Neuron (in vitro differentiated cells): ENCODE results near the gene IL21R.
"Not testable (repeated sequence)": the region's sequence is repeated elsewhere in the genome, so short reads cannot be mapped to it uniquely, and the experiment has no call there.

Source experiments
- H2AFZ ChIP-seq: one replicate; pipeline ENCODE4 v1.6.1; 2013; ENCODE audit warnings: low read depth, mild to moderate bottlenecking, inconsistent platforms, low read length, moderate library complexity
- H3K27me3 ChIP-seq: one replicate; pipeline ENCODE4 v1.6.1; 2013; ENCODE audit warnings: low read length; ENCODE audit not compliant: insufficient read depth
- H3K36me3 ChIP-seq: one replicate; pipeline ENCODE4 v1.6.1; 2013; ENCODE audit warnings: low read length; ENCODE audit not compliant: insufficient read depth
- H3K4me1 ChIP-seq: one replicate; pipeline ENCODE4 v1.6.1; 2013; ENCODE audit warnings: low read length; ENCODE audit not compliant: insufficient read depth
- H3K4me3 ChIP-seq: 2 replicates; pipeline ENCODE4 v1.5.1; 2013; ENCODE audit warnings: mild to moderate bottlenecking, low read length, moderate library complexity
- H3K9me3 ChIP-seq: one replicate; pipeline ENCODE4 v1.6.1; 2013; ENCODE audit warnings: low read length

Gene IL21R

DNA sequence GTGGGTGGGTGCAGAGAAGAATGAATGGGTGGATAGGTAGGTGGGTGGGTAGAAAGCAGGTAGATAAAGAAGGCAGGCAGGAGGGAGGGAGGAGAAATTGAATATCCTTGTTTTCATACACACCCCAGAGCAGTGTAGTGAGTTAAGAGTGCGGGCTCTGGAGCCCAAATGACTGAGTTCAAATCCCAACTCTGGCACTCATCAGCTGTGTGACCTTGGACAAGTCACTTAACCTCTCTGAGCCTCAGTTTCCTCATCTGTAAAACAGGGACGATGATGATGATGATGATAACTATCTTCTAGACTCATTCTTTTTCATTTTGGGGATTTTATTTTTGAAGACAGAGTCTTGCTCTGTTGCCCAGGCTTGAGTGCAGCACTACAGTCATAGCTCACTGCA, 2.0 kb upstream of the IL21R start:
- H3K36me3 ChIP-seq: no peaks in the 10 kb centered on the region
- H3K27me3 ChIP-seq: no peaks in the 10 kb centered on the region
- no peaks in the 10 kb centered on the region for H3K9me3 ChIP-seq
- no peak overlapping the region for H3K4me3 ChIP-seq
- H3K4me1 ChIP-seq: no peaks in the 10 kb centered on the region
- no peak overlapping the region for H2AFZ ChIP-seq

DNA sequence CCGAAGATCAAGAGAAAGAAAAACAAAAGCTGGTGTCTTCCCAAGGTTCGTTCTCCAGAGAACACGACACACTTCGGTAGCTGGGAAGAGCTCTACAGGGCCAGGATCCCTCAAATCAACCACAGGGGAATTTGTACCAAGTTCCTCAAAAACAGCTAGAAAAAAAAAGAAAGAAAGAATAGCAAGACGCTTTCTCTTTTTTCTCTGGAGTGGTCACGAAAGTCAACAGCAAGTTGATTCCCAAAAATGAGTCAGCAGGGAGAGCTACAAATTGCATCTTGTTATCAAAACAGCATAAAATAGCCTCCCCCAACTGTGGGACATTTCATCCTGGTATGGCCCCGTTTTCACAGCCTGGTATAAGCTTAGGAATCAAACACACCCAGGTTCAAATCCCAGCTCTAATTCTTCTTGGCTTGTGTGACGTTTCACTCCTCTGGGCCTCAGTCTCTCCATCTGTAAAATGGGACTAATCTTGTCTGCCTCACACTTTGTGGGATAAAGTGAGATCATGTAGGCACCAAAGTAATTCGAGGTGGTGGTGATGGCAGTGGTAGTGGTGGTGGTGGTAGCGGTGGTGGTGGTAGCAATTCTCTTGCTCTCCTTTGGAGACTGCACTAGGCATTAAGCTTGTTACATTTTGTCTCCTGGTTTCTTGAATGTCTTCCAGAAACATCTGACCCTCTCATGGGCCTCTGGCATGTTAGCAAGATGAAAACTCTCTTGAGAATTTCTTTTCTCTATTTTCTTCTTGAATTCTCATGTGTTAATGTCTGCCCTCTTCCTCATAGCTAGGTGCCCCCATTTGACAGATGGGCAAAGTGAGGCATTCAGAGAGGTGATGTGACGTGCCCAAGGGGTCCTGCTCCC, 988 bp upstream of the IL21R start:
- Histone ChIP-seq H3K36me3 (no peaks in the 10 kb centered on the region), H2AFZ (no peak overlapping the region), H3K9me3 (no peaks in the 10 kb centered on the region), H3K27me3 (no peaks in the 10 kb centered on the region), H3K4me3 (no peak overlapping the region), H3K4me1 (peaks cover under 1% of the 10 kb centered on the region)

DNA sequence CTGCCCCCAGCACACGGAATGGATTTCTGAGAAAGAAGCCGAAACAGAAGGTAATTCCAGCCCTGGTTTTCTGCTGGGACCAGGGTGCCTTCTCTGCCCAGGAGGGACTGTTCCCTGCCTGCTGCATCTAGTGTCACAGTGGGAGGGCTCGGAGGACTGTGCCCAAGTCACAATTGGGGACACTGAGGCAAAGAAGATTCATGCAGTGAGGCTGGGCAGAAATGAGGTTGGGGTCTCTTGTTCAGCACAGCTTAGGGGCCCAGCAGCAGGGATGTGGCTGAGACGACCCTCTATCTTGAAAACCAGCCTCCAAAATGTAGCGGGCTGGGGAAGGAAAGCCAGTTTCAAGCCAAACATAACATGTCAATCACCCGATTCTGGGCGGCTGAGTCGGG, 592 bp downstream of the IL21R start:
- Histone ChIP-seq H3K36me3 (no peaks in the 10 kb centered on the region), H3K4me3 (no peak overlapping the region), H3K9me3 (no peaks in the 10 kb centered on the region), H2AFZ (no peak overlapping the region), H3K27me3 (no peaks in the 10 kb centered on the region), H3K4me1 (peaks cover 4% of the 10 kb centered on the region)

DNA sequence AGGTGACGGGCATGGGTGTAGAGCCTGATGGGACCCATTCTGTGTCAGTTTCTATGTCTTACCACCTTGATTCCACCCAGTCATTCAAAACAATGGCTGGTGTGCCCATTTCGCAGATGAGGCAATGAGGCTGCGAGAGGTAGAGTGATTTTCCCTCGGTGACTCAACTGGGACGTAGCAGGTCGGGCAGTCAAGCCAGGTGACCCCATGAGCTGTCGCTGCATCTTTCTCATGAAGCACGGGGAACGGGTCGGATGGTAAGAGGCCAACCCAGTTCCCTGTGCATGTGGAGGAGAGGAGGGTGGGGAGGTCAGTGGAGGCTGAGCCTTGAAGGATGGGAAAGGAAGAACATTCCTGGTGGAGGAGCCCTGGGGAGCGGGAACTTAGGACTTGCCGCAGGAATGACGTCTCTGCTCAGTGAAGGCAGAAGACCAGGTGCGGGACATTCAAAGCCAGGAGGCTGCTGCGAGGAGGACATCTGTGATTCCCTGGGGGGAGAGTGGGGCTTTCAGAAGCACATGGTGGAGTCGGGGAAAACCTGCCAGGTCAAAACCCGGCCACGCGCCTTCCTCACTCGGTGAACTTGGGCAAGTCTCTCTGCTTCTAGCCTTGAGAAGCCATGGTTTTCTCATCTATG, 1.1 kb downstream of the IL21R start:
- peaks cover under 1% of the 10 kb centered on the region for H3K27me3 ChIP-seq
- H3K36me3 ChIP-seq: no peaks in the 10 kb centered on the region
- no peaks in the 10 kb centered on the region for H3K9me3 ChIP-seq
- no peak overlapping the region for H2AFZ ChIP-seq
- peaks cover 7% of the 10 kb centered on the region for H3K4me1 ChIP-seq
- no peak overlapping the region for H3K4me3 ChIP-seq

DNA sequence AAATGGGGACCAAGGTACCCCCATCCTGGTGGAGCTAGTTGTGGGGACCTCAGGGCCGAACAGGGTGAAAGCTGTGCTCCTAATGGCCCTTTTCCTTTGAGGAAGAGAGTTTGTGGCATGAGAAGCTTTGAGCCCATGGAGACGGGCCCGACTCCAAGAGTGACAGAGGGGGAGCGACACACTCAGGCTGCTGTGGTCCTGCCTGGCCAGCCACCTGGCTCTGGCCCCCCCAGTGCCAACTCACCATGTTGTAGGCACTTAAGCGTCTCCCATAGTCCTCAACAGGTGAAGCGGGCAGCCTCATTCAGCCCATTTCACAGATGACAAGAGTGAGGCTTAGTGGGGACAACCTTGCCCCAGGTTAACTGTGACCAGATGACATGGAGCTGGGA, 1.6 kb downstream of the IL21R start:
- Histone ChIP-seq H3K9me3 (no peaks in the 10 kb centered on the region), H3K27me3 (peaks cover 2% of the 10 kb centered on the region), H3K4me1 (peaks cover 11% of the 10 kb centered on the region), H2AFZ (no peak overlapping the region), H3K36me3 (no peaks in the 10 kb centered on the region), H3K4me3 (no peak overlapping the region)

DNA sequence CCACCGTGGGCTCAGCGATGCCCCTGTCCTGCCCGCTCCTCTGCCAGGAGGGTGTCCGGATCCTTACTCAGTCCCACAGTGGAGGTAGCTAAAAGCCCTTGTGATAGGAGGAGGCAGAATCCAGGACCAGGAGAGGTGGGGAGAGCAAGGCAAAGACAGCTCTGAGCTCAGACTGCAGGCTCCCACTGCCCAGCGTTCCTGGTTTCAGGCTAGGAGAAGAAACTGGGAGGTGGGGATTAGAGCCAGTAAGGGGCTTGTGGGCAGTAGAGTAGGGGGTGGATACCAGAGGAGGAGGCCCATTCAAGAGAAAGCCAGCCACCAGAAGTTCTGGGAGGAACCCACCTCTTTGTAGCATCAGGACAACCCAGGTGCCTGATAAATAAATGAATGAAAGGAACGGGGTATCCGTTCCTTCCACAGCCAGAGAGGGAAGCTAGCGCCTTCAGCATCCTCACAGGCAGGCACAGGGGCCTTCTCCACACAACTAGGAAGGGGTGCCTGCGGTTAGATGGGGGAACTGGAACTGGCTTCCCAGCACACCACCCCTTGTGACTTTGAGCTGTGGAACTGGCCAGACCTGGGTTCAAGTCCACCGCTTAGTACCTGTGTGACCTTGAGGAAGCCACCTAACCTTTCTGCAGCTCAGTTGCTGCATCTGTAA, 2.3 kb downstream of the IL21R start:
- Histone ChIP-seq H3K4me3 (no peak overlapping the region), H3K4me1 (peaks cover 13% of the 10 kb centered on the region), H3K27me3 (peaks cover 2% of the 10 kb centered on the region), H2AFZ (no peak overlapping the region), H3K36me3 (no peaks in the 10 kb centered on the region), H3K9me3 (no peaks in the 10 kb centered on the region)

DNA sequence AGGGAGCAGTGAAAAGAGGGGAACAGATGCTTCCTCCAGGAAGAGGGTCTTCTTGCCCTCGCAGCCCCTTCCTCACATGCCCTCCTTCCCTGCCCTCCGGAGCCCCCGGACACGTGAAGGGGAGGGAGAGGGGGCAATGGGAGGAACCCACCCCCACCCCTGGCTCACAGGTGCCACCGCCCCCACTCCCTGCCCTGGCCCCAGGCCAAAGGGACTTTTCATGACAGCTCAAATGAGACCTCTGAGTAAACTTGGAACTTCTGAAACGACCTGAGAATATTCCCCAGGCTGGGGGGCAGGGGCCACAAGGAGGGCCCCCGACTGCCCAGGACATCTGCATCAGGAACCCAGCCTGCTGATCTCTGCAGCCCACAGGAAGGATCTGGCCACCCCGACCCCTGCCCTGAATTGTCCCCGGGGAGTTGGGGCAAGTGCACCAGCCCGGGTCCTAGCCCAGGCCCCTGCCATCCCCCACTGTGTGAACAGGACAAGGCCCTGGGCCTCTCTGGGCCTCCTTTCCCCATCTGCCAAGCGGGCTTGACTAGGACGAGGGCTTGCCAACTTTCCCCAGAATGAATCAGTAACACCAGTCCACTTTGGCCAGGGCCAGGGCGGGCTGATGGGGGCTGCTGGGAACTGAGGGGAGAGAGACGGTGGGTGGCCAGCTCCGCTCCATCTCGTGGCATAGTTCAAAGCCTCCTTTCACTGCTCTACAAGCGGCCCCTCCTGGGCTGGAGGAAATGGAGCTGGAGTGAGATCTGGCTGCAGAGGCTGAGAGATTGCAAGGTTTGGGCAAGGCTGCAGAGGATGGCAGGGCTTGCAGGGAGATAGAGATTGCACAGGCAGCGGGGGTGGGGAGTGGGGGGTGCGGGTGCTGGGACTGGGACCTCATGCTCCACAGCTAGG, 3.8 kb downstream of the IL21R start:
- Histone ChIP-seq H3K27me3 (peaks cover 2% of the 10 kb centered on the region), H3K4me1 (peaks cover 13% of the 10 kb centered on the region), H2AFZ (no peak overlapping the region), H3K4me3 (no peak overlapping the region), H3K36me3 (no peaks in the 10 kb centered on the region), H3K9me3 (no peaks in the 10 kb centered on the region)

DNA sequence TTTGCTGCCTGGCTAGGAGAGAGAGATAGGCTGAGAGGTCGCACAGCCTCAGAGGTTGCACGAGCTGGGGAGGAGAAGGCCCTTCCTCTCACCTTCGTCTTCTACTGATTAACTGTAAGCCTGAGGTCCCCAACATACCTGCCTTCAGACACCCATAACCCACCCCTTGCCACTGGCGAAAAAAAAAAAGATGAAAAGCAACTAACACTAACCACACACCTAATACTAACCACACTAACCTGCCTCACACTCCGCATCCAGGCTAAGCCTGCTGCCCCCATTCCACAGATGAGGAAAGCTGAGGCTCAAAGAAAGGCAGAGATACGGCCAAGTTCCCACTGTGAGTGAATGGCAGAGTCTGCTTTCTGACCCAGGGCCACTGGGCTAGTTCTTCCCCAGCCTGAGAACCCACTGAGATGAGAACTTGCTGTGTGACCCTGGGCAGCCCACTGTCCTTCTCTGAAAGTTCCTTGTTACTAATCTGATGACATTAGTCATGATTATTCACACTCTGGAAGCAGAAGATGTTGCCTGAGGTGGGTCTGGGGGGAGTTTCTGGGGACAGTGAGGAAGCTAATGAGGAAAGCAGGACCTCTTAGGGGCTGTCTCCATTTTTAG, 4.6 kb downstream of the IL21R start:
- no peak overlapping the region for H3K4me3 ChIP-seq
- H3K4me1 ChIP-seq: peaks cover 13% of the 10 kb centered on the region
- no peaks in the 10 kb centered on the region for H3K36me3 ChIP-seq
- no peak overlapping the region for H2AFZ ChIP-seq
- peaks cover 2% of the 10 kb centered on the region for H3K27me3 ChIP-seq
- no peaks in the 10 kb centered on the region for H3K9me3 ChIP-seq

DNA sequence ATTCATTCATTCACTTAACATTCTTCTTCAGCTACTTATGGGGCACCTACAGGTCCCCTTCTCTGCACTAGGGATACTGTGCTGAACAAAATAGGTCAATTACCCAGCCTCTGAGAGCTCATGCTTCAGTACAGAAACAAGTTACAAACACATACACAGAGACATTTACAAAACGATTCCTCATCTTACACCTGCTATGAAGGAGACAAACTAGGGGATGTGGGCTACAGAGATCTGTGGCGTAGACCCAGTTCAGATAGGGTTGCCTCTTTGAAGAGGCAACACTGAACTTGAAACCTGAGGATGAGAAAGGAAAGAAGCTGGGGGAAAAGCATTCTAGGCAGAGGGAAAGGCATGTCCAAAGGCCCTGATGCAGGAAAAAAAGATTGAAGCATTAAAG, 5.2 kb downstream of the IL21R start:
- Histone ChIP-seq H2AFZ (no peak overlapping the region), H3K36me3 (no peaks in the 10 kb centered on the region), H3K4me3 (no peak overlapping the region), H3K4me1 (peaks cover 13% of the 10 kb centered on the region), H3K27me3 (peaks cover 2% of the 10 kb centered on the region), H3K9me3 (no peaks in the 10 kb centered on the region)

DNA sequence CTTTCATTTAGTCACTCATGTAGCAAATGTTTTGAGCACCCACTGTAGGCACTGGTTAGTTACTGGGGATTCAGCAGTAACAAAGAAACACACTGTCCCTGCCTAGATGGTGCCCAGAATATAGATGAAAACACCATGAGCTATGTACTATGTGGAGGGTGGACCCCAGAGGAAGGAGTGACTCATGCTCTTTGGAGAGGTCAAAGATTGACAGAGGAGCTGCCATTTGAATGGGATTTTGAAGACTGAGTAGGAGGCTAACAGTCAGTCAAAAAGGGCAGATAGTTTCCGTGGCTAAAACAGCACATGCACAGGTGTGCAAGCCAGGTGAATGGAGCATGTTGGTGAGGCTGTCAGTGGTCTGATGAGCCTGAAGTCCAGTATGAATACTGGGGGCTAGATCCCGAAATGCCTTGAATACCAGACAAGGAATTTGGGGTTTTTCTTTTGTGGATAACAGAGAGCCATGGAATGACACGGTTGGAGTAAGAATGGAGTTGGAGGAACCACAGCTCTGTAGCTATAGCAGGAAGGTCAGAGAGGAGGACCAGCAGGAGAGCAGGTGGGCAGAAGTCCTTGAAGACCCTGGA, 6.1 kb downstream of the IL21R start:
- H3K4me1 ChIP-seq: peaks cover 13% of the 10 kb centered on the region
- no peaks in the 10 kb centered on the region for H3K9me3 ChIP-seq
- no peak overlapping the region for H2AFZ ChIP-seq
- no peak overlapping the region for H3K4me3 ChIP-seq
- no peaks in the 10 kb centered on the region for H3K36me3 ChIP-seq
- peaks cover 2% of the 10 kb centered on the region for H3K27me3 ChIP-seq

DNA sequence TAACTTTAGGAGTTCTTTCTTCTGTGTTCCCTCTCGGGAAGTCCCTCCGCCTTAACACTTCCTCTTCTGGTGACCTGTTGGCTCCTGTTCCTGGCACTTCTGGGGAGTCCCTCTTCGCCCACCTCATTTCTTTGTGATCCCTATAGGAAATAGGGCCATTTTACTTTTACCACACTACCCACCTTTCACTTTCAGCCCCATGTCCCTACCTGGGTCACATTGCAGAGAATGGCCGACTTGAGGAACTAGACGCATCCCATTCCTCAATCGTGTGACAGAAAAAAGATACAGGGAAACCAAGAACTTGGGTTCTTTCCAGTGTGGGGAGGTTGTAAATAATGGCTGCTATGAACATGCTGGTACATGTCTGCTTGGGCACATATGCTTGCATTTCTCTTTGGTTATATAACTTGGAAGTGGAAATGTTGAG, 6.6 kb downstream of the IL21R start:
- no peak overlapping the region for H3K4me3 ChIP-seq

DNA sequence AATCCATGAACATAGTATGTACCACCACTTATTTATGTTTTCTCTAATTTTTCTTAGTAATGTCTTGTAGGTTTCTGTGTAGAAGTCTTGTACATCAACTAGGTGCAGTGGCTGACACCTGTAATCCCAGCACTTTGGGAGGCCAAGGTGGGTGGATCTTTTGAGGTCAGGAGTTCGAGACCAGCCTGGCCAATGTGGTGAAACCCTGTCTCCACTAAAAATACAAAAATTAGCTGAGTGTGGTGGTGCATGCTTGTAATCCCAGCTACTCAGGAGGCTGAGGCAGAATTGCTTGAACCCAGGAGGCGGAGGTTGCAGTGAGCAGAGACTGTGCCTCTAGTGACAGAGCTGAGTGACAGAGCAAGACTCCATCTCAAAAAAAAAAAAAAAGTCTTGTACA, 8.0 kb downstream of the IL21R start:
- not testable (repeated sequence) for H3K4me3 ChIP-seq

More for the DNA sequence above, 6.6 kb downstream of the IL21R start:
- H3K4me1 ChIP-seq: peaks cover 13% of the 10 kb centered on the region
- H3K9me3 ChIP-seq: no peaks in the 10 kb centered on the region
- H3K36me3 ChIP-seq: no peaks in the 10 kb centered on the region
- peaks cover 2% of the 10 kb centered on the region for H3K27me3 ChIP-seq
- H2AFZ ChIP-seq: no peak overlapping the region

More for the DNA sequence above, 8.0 kb downstream of the IL21R start:
- H3K9me3 ChIP-seq, H2AFZ ChIP-seq, H3K27me3 ChIP-seq, H3K36me3 ChIP-seq: not testable (repeated sequence)
- H3K4me1 ChIP-seq: peaks cover 13% of the 10 kb centered on the region
